HL-60 (cell line): ENCODE data around the gene ERICH4.

Experiments used
- DNase-seq, 2 experiments: peaks; one replicate each; pipeline ENCODE4 v3.0.0-alpha.2; 2010 to 2020; ENCODE audit warnings: low read depth in 1 of 2, low spot score in 1 of 2
- H3K27ac ChIP-seq: fragments of 250-450 bp; sonication (Bioruptor Pico); replicated peaks from 2 replicates; pipeline ENCODE4 v1.5.1; 2020; ENCODE audit warnings: mild to moderate bottlenecking, moderate library complexity
- H3K27me3 ChIP-seq: fragments of 250-450 bp; sonication (Bioruptor Pico); 2 replicates; pipeline ENCODE4 v1.5.1; 2021; ENCODE audit warnings: mild to moderate bottlenecking, moderate library complexity; ENCODE audit not compliant: insufficient read depth, poor library complexity, severe bottlenecking
- H3K4me3 ChIP-seq: replicated peaks from 2 replicates; pipeline ENCODE4 v1.5.1; 2011; ENCODE audit warnings: mild to moderate bottlenecking, control low read depth, low read length; ENCODE audit not compliant: insufficient read depth
- CTCF ChIP-seq: IDR thresholded peaks from one replicate; pipeline ENCODE4 v1.5.1; 2011; ENCODE audit warnings: low read length, control low read depth, inconsistent platforms; ENCODE audit not compliant: insufficient read depth
- GABPA ChIP-seq: IDR thresholded peaks from 2 replicates; pipeline ENCODE4 v1.6.1; 2012; ENCODE audit warnings: low read depth
- POLR2AphosphoS5 ChIP-seq: IDR thresholded peaks from 2 replicates; pipeline ENCODE4 v1.6.1; 2012; ENCODE audit warnings: low read depth
- REST ChIP-seq: IDR thresholded peaks from 2 replicates; pipeline ENCODE4 v1.6.1; 2012; ENCODE audit warnings: low read depth; ENCODE audit not compliant: insufficient replicate concordance
- SPI1 ChIP-seq: IDR thresholded peaks from 2 replicates; pipeline ENCODE4 v1.6.1; 2012; ENCODE audit warnings: low read depth, mild to moderate bottlenecking, borderline replicate concordance

The ERICH4 gene

GRCh38 chr19:41403181-41403970 lies 39.6 kb upstream of the ERICH4 start:
- no peak for TF ChIP-seq POLR2AphosphoS5
- TF ChIP-seq CTCF = no peak
- no peak for TF ChIP-seq GABPA
- no peak for TF ChIP-seq REST
- TF ChIP-seq SPI1 = no peak
- no peak for DNase-seq
- no peak overlapping the region for H3K27ac ChIP-seq

GRCh38 chr19:41405776-41406175 lies 37.2 kb upstream of the ERICH4 start:
- no peak overlapping the region for H3K4me3 ChIP-seq
- no peaks in the 10 kb centered on the region for H3K27me3 ChIP-seq

More at GRCh38 chr19:41403181-41403970, 39.6 kb upstream of the ERICH4 start:
- Histone ChIP-seq H3K27me3 (no peaks in the 10 kb centered on the region), H3K4me3 (no peak overlapping the region)

More at GRCh38 chr19:41405776-41406175, 37.2 kb upstream of the ERICH4 start:
- no peak overlapping the region for H3K27ac ChIP-seq
- TF ChIP-seq REST = no peak
- no peak for TF ChIP-seq POLR2AphosphoS5
- no peak for TF ChIP-seq GABPA
- TF ChIP-seq CTCF = no peak
- no peak for TF ChIP-seq SPI1
- DNase-seq = no peak
